ENCODE measurements around the gene GSG1L. TPM values are rescaled to one million over a fixed set of nuclear protein-coding genes. Genes with fewer than 3 reads are reported as not detected.

GSG1L gene
- not detected in 2 replicates for total RNA-seq (2014; rRNA removed; shearing (Covaris generic); ENCODE audit: low replicate concordance)

DNA sequence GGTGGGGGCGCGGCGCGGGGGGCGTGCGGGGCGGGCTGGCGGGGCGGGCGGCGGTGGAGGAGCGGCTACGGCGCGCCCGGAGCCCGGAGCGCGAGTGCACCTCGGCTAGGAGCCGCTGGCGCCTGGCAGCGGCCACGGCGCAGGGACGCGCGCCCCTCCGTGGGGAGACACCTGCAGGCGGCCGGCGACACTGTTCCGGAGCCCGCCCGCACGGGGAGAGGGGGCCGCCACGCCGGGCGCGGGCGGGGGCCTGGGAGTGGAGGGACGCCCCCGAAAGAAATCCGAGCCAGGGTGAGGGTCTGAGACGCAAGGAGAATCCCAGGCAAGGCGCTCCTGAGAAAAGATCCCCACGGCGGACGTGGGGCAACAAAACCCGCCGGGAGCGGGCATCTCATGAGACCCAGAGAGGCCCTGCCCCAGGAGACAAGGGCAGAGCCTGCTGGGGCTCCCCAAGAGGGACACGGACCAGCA, at the start of gene GSG1L:
GSG1L (minus strand) TSS at position 124 of the 471 bp plus-strand sequence. CDS start 290 bp downstream, outside the sequence.
- DNase-seq, result no peak
- Histone ChIP-seq H3K4me3 (ENCODE audit: low read length) (no peak within 1 kb of the TSS), H3K9ac (ENCODE audit: low read length) (no peak within 1 kb of the TSS), H3K4me1 (ENCODE audit: low read length) (no peaks in the 10 kb centered on the region), H2AFZ (ENCODE audit: low read length) (no peak within 1 kb of the TSS), H3K27me3 (ENCODE audit: low read length) (no peaks in the 10 kb centered on the region), H3K9me3 (ENCODE audit: low read length) (no peaks in the 10 kb centered on the region), H3K27ac (ENCODE audit: low read length) (no peak within 1 kb of the TSS), H4K20me1 (ENCODE audit: insufficient read depth, low read depth, low read length) (no peaks in the 10 kb centered on the region), H3K4me2 (ENCODE audit: low read depth, low read length, poor library complexity, severe bottlenecking) (no peak within 1 kb of the TSS), H3K9me2 (replicated peaks; ENCODE audit: insufficient read depth, low read length) (no peaks in the 10 kb centered on the region), H3K79me2 (ENCODE audit: low read length) (no peaks in the 10 kb centered on the region), H3K36me3 (ENCODE audit: insufficient read depth, low read length) (no peaks in the 10 kb centered on the region)

DNA sequence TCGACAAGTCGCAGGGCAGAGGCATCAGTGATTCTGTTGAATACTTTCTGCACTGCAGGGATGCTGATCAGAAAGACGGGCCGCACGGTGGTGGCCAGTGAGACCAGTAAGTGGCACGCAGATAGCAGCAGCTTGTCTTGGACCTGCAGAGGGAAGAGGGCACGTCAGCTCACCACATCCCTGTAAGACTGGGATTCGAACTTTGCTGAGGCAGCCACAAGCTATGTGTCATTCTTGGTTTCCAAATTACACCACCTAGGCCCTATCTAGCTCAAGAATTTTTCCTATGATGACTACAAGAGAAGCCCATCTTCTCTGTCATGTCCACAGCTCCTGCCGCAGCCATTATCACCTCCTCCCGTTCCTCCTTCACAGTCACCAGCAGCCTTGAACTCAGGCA, 49.4 kb upstream of the GSG1L start:
- DNase-seq, result no peak
- H3K9me2 ChIP-seq (replicated peaks; ENCODE audit: insufficient read depth, low read length), result no peaks in the 10 kb centered on the region
- H3K79me2 ChIP-seq (ENCODE audit: low read length), result peaks cover 18% of the 10 kb centered on the region
- H3K9ac ChIP-seq (ENCODE audit: low read length), result no peak overlapping the region
- H3K4me1 ChIP-seq (ENCODE audit: low read length), result no peaks in the 10 kb centered on the region
- no peak overlapping the region for H3K4me3 ChIP-seq (ENCODE audit: low read length)
- no peak overlapping the region for H2AFZ ChIP-seq (ENCODE audit: low read length)
- peaks cover 17% of the 10 kb centered on the region for H4K20me1 ChIP-seq (ENCODE audit: insufficient read depth, low read depth, low read length)
- no peak overlapping the region for H3K27ac ChIP-seq (ENCODE audit: low read length)
- no peak overlapping the region for H3K4me2 ChIP-seq (ENCODE audit: low read depth, low read length, poor library complexity, severe bottlenecking)
- no peaks in the 10 kb centered on the region for H3K9me3 ChIP-seq (ENCODE audit: low read length)
- no peaks in the 10 kb centered on the region for H3K27me3 ChIP-seq (ENCODE audit: low read length)
- H3K36me3 ChIP-seq (ENCODE audit: insufficient read depth, low read length), result peaks cover 76% of the 10 kb centered on the region; the same call in 1 of the 2 replicates

DNA sequence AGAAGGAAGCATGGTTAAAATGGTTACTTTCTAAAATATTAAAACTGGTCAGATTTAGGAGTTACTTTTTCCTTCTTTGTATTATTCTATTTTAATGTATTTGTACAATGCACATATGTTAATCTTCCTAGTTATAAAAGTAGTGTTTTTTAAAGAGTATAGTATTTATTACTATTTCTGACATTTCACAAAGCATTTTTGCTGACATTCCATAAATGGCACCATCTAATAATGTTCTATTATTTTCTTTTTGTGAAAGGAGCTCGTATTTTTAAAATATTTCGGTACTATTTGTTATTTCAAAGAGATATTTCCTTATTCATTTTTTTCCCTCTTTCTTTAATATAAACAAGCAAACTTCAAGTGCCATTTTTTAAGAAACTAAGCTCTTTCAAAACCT, 47.5 kb upstream of the GSG1L start:
- H3K4me2 ChIP-seq (ENCODE audit: low read depth, low read length, poor library complexity, severe bottlenecking), result no peak overlapping the region
- H3K4me3 ChIP-seq (ENCODE audit: low read length), result no peak overlapping the region
- peaks cover 78% of the 10 kb centered on the region for H3K36me3 ChIP-seq (ENCODE audit: insufficient read depth, low read length)
- no peak overlapping the region for H3K27ac ChIP-seq (ENCODE audit: low read length)
- no peaks in the 10 kb centered on the region for H3K4me1 ChIP-seq (ENCODE audit: low read length)
- H3K27me3 ChIP-seq (ENCODE audit: low read length), result no peaks in the 10 kb centered on the region
- peaks cover 18% of the 10 kb centered on the region for H3K79me2 ChIP-seq (ENCODE audit: low read length)
- H3K9me2 ChIP-seq (replicated peaks; ENCODE audit: insufficient read depth, low read length), result no peaks in the 10 kb centered on the region
- peaks cover 17% of the 10 kb centered on the region for H4K20me1 ChIP-seq (ENCODE audit: insufficient read depth, low read depth, low read length)
- H3K9me3 ChIP-seq (ENCODE audit: low read length), result no peaks in the 10 kb centered on the region
- no peak overlapping the region for H3K9ac ChIP-seq (ENCODE audit: low read length)
- no peak overlapping the region for H2AFZ ChIP-seq (ENCODE audit: low read length)
- DNase-seq, result no peak

DNA sequence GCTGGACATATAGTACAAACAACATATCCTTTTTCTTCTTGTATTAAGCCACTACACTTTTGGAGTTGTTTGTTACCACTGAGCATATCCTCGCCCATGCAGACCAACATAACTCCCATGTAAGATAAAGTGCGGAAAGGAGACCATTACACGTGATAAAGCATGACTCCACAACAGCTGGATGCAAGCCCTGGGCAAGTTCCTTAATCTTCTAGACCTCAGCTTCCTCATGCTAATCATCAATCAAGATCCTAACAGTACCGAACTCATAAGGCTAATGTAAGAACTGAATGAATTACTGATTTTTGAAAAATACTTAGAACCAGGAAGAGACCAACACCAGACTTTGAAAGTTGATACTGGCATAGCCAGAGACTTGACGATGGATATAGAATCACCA, 47.0 kb upstream of the GSG1L start:
- Histone ChIP-seq H4K20me1 (ENCODE audit: insufficient read depth, low read depth, low read length) (peaks cover 17% of the 10 kb centered on the region), H3K27me3 (ENCODE audit: low read length) (no peaks in the 10 kb centered on the region), H3K79me2 (ENCODE audit: low read length) (peaks cover 18% of the 10 kb centered on the region), H3K27ac (ENCODE audit: low read length) (no peak overlapping the region), H2AFZ (ENCODE audit: low read length) (no peak overlapping the region), H3K9ac (ENCODE audit: low read length) (no peak overlapping the region), H3K36me3 (ENCODE audit: insufficient read depth, low read length) (peaks cover 79% of the 10 kb centered on the region), H3K4me3 (ENCODE audit: low read length) (no peak overlapping the region), H3K4me1 (ENCODE audit: low read length) (no peaks in the 10 kb centered on the region), H3K9me3 (ENCODE audit: low read length) (no peaks in the 10 kb centered on the region), H3K4me2 (ENCODE audit: low read depth, low read length, poor library complexity, severe bottlenecking) (no peak overlapping the region), H3K9me2 (replicated peaks; ENCODE audit: insufficient read depth, low read length) (no peaks in the 10 kb centered on the region)
- no peak for DNase-seq

DNA sequence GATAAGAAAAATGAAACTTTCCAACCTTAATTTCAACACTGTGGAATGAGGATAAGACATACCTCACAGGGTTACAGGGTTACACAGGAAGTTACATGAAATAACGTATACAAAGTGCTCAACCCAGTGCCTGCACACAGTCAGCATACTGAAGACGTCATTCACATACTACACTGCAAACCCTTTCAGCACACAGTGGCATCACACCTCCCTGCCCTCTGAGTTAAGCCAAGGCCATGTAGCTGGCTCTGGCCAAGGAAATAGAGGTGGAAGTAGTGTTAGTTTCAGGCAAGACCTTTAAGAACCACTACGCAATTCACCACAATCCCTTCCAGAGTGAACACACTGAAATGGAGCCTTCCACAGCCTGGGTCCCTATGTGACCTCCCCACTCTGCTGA, 46.6 kb upstream of the GSG1L start:
- Histone ChIP-seq H3K4me1 (ENCODE audit: low read length) (no peaks in the 10 kb centered on the region), H3K4me2 (ENCODE audit: low read depth, low read length, poor library complexity, severe bottlenecking) (no peak overlapping the region), H2AFZ (ENCODE audit: low read length) (no peak overlapping the region), H3K36me3 (ENCODE audit: insufficient read depth, low read length) (peaks cover 78% of the 10 kb centered on the region), H3K27me3 (ENCODE audit: low read length) (no peaks in the 10 kb centered on the region), H3K9ac (ENCODE audit: low read length) (no peak overlapping the region), H3K9me2 (replicated peaks; ENCODE audit: insufficient read depth, low read length) (no peaks in the 10 kb centered on the region), H3K79me2 (ENCODE audit: low read length) (peaks cover 18% of the 10 kb centered on the region), H3K27ac (ENCODE audit: low read length) (no peak overlapping the region), H3K4me3 (ENCODE audit: low read length) (no peak overlapping the region), H3K9me3 (ENCODE audit: low read length) (no peaks in the 10 kb centered on the region), H4K20me1 (ENCODE audit: insufficient read depth, low read depth, low read length) (peaks cover 17% of the 10 kb centered on the region)
- no peak for DNase-seq

DNA sequence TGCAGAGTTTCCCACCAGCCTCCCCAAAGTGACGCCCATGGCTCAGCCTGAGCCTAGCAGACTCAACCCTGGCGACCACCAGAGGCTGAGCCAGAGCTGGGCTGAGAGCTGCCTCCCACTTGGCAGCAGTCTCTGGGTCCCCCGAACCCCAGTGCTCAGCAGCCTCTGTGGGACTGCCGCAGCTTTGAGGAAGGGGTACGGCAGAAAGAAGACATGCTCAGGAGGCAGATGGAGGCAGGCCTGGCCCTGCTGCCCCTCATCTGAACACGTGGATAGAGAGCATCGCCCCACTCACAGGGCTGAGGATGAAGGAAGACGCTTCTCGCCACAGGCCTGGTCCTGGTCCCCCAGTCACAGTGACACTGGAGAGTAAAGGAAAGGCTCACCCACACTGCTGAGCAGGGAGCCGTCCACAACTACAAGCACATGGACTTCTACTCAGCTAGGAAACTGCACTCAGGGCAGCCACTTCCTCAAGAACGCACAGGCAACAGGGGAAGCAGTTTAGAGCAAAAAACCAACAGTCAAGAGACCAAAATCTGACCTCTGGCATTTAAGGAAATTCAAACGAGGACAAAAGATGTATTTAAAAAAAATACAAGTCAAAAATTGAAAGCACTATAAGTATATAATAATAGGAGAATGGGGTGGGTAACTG, 45.2 kb upstream of the GSG1L start:
- no peak for DNase-seq
- Histone ChIP-seq H3K9me3 (ENCODE audit: low read length) (no peaks in the 10 kb centered on the region), H3K9ac (ENCODE audit: low read length) (no peak overlapping the region), H3K79me2 (ENCODE audit: low read length) (peaks cover 18% of the 10 kb centered on the region), H4K20me1 (ENCODE audit: insufficient read depth, low read depth, low read length) (peaks cover 17% of the 10 kb centered on the region), H3K4me3 (ENCODE audit: low read length) (no peak overlapping the region), H3K27me3 (ENCODE audit: low read length) (no peaks in the 10 kb centered on the region), H3K4me1 (ENCODE audit: low read length) (no peaks in the 10 kb centered on the region), H3K4me2 (ENCODE audit: low read depth, low read length, poor library complexity, severe bottlenecking) (no peak overlapping the region), H2AFZ (ENCODE audit: low read length) (no peak overlapping the region), H3K27ac (ENCODE audit: low read length) (no peak overlapping the region), H3K9me2 (replicated peaks; ENCODE audit: insufficient read depth, low read length) (no peaks in the 10 kb centered on the region), H3K36me3 (ENCODE audit: insufficient read depth, low read length) (peaks cover 81% of the 10 kb centered on the region)

DNA sequence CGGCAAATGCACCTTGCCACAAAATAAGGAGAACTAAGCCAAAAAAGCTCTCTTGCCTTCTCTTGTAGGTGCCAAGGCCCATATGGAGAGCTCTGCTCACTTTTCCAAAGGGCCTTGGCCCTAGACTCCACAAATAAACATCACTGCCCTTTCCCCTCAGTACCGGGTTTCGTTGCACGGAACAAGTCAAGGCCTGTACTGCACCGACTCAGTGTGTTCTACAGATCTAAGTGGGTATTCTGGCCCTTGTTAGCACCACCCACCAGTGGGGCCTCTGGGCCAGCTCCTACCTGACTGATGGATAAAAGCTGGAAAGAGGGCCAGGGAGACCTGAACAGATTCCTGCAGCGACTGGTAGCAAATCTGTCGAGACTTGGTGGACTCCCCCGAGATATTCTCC, 43.7 kb upstream of the GSG1L start:
- Histone ChIP-seq H3K36me3 (ENCODE audit: insufficient read depth, low read length) (peaks cover 82% of the 10 kb centered on the region), H4K20me1 (ENCODE audit: insufficient read depth, low read depth, low read length) (peaks cover 17% of the 10 kb centered on the region), H3K27me3 (ENCODE audit: low read length) (no peaks in the 10 kb centered on the region), H3K4me3 (ENCODE audit: low read length) (no peak overlapping the region), H3K27ac (ENCODE audit: low read length) (no peak overlapping the region), H2AFZ (ENCODE audit: low read length) (no peak overlapping the region), H3K9ac (ENCODE audit: low read length) (no peak overlapping the region), H3K4me1 (ENCODE audit: low read length) (no peaks in the 10 kb centered on the region), H3K9me2 (replicated peaks; ENCODE audit: insufficient read depth, low read length) (no peaks in the 10 kb centered on the region), H3K4me2 (ENCODE audit: low read depth, low read length, poor library complexity, severe bottlenecking) (no peak overlapping the region), H3K9me3 (ENCODE audit: low read length) (no peaks in the 10 kb centered on the region), H3K79me2 (ENCODE audit: low read length) (peaks cover 12% of the 10 kb centered on the region)
- DNase-seq, result no peak

DNA sequence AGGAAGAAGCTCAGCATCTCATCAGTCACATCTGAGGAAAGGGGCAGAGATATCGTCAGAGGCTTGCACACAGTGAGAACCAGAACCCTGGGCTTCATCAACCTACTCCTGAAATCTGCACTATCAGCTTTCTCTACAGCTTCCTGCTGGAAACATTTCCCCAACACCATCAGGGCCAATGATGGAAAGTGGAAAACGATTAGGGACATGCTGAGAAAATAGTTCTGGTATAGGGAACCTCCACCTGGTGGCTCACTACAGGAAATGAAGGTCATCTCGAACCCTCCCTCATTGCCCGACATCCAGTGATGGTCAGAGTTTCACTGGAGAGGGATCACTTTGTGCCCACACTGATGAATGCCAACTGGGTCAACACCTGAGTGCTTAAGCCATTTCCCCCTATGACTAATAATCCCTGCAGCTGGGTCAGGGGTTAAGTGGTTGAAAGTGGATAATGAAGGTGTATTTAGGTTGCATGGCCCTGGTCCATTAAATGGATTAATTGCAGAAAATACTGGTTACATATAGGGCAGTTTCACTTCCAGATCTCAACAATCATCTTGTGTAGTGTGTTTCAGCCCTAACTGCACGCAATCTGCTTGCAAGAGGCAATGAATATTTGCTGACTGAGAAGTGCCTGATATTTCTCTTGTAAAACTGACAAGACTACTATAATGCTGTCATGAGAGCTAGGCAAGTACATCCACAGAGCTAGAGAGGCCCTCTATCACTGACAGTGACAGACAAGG, 43.1 kb upstream of the GSG1L start:
- Histone ChIP-seq H3K9me2 (replicated peaks; ENCODE audit: insufficient read depth, low read length) (no peaks in the 10 kb centered on the region), H3K27ac (ENCODE audit: low read length) (no peak overlapping the region), H3K36me3 (ENCODE audit: insufficient read depth, low read length) (peaks cover 78% of the 10 kb centered on the region), H3K9ac (ENCODE audit: low read length) (no peak overlapping the region), H3K4me3 (ENCODE audit: low read length) (no peak overlapping the region), H3K79me2 (ENCODE audit: low read length) (peaks cover 12% of the 10 kb centered on the region), H3K27me3 (ENCODE audit: low read length) (no peaks in the 10 kb centered on the region), H4K20me1 (ENCODE audit: insufficient read depth, low read depth, low read length) (peaks cover 17% of the 10 kb centered on the region), H3K4me1 (ENCODE audit: low read length) (no peaks in the 10 kb centered on the region), H3K9me3 (ENCODE audit: low read length) (no peaks in the 10 kb centered on the region), H2AFZ (ENCODE audit: low read length) (no peak overlapping the region), H3K4me2 (ENCODE audit: low read depth, low read length, poor library complexity, severe bottlenecking) (no peak overlapping the region)
- DNase-seq, result no peak
